ENCODE measurements around the gene SPAG6. TPM values are rescaled to one million over a fixed set of nuclear protein-coding genes. Genes with fewer than 3 reads are reported as not detected.
"Not testable (repeated sequence)": the region's sequence is repeated elsewhere in the genome, so short reads cannot be mapped to it uniquely, and the experiment has no call there.

SPAG6 gene
- polyA plus RNA-seq, 1 donor = 6.5 TPM

DNA sequence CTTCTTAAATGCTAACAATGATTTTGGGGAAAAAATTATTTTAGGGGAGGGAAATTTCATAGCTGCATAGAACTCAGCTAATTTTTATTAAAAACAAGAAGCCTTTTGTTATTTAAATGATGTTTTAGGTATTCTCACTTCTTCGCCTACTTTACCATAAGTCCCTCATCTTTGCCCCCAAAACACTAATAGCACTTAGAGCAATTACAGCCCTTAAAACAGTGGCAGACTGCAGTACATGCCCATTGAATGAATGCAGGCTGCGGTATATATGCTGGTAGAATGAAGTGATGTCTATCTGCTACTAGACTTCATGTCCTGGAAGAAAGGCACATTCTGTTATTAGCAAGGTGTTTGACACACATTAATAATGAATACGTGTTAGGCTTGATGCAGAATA, 2.9 kb upstream of the SPAG6 start:
- no peak for DNase-seq

GRCh38 chr10:22343731-22344130, 1.6 kb upstream of the SPAG6 start:
- DNase-seq = no peak

DNA sequence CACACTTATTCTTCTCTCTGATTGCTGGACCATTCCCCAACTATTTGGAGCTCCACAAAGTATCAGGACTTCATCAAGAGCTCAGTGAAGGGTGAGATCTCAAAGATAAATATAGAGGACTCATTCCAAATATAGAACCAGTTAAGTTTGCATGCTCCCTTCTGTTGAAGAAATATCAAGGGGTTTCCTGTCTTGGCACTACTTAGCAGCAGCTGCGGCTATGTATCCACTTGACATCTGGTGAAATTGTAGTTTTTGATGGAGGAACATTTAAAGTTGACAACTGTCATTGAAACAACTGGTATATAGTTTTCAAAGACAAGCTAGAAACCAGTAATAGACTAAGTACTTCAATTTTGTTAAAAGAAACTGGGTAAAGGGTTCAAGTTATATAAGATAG, 1.0 kb upstream of the SPAG6 start:
- no peak for DNase-seq

DNA sequence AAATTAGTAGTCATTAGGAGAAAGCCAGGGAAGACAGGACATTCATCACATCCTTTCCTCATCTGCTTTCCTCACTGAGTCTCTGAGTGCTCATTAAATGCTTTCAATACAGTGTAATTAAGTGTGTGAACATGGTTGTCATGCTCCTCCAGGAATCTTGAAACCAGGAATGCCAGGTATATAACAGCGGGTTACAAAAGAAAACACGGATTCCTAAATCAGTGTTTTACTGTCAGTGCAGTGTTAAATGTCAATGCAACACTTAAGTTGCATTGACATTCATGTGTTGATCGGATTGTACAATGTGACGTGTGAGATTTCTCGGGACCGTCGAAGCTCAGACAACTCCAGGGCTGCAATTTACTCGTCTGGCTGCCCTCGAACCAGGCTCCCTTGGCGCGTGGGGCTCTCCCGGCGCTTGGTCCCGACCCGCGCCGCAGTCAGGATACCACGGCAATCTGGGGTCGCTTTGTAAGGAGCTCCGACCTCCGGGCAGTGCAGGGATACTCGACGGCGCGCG, 455 bp upstream of the SPAG6 start:
- no peak for DNase-seq

DNA sequence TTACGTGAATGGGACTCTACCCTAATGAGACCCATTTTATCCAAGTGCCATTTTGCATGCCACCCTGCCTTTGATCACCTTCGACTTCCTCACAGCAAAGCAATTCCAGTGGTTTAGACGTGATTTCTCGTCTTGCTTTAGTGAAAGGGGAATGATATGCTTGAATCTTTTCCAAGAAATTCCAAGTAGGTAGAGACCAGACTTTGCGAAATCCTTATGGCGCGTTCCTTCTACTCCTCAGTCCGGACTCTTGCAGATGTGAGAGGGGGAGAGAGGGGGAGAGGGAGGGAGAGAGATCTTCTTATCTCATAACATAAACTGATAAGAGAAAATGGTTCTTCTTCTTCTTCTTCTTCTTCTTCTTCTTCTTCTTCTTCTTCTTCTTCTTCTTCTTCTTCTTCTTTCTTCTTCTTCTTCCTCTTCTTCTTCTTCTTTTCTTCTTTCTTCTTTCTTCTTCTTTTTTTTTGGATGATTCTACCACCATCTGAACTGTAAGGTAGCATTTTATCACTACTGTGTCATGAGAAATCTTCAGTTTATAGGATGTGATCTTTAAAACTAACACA, 883 bp downstream of the SPAG6 start:
- no peak for DNase-seq

DNA sequence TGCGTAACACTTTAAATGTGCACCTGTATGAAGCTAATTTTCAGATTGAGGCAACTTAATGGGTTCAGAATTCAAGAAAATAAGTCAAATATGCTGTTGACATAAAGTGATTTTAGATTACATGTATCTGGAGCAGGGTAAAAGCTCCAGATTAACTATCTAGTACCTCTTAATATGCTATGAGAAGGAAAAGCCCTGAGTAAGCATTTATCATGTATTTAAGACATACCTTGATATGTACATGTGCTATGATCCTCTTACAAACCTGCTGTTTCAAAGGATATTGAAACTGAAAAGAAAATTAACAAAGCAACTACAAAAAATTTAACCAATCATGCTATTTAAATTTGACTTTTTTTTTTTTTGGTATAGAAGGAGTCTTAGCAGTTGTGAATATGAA, 4.5 kb downstream of the SPAG6 start:
- no peak for DNase-seq

GRCh38 chr10:22351131-22351703, 5.9 kb downstream of the SPAG6 start:
- DNase-seq = no peak

- no peak for DNase-seq
These were observed 11.1 kb downstream of the SPAG6 start for GRCh38 chr10:22356324-22356873.

- DNase-seq = not testable (repeated sequence)
These were observed 12.5 kb downstream of the SPAG6 start for GRCh38 chr10:22357770-22358169.

DNA sequence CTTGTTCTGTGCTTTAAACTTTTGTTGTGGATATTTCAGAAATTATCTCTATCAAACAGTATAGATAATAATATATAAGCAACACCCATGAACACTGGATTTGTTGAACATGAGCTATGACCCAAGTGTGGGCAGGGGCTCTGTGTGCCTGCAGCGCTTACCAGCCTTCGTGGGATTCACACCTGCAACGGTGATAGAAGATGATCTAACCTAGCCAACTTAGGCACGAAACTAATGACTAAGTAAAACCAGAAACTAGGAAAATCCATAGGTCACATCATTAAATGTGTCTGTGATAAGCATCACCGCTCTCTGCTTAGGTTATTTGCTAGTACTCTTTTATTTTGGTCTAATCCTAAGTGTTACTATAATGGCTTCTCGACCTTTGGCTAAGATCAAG, 18.0 kb downstream of the SPAG6 start:
- DNase-seq = no peak

DNA sequence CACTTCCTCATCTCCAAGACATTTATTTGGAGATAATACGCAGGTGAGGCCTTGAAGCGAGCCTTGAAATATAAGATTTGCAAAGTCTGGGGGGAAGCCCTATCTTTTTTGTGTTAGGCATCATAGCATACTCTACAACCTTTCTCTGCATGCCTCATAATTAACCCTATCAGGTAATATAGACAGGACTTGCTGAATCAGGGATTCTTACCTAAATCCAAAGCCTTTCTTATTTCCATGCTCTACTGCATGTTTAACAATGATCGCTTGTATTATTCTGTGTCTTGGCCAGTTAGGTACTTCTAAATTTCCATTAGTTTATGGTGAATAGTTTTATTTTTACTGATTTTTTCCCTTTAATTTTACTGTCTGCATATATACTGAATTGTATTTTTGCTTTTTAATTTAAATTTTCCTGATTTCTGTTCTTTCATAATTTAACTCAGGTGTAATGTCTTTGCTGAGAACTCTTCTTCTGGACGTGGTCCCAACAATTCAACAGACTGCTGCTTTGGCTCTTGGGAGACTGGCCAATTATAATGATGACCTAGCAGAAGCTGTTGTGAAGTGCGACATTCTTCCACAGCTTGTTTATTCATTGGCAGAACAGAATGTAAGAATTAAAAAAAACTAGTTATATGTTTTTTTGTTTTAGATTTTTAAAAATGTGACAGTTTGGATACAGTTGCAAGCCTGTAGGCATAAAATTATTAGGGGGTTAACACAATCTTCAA, 19.3 kb downstream of the SPAG6 start:
- no peak for DNase-seq

GRCh38 chr10:22365233-22365632, 19.9 kb downstream of the SPAG6 start:
- DNase-seq = no peak

GRCh38 chr10:22365644-22366434, 20.5 kb downstream of the SPAG6 start:
- no peak for DNase-seq

- DNase-seq = no peak
These were observed 21.1 kb downstream of the SPAG6 start for GRCh38 chr10:22366435-22366703.

DNA sequence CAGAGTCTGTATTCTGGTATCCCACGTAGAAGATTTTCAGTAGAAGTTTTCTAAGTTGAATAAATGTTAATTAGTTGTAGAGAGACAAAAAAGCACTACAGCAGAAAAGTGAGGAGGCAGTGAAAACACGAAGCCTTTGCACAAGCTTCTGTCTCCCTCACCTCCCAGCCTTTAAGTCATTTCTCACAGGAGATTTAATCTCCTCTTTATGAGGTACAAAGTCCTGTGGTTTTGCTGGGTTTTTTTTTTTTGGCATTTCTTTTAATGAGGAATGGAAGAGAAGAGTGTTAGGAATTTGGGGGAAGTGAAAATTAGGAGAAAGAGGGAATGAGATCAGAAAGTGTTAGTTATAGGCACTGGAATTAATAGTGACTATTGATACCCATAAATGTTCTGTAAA, 21.5 kb downstream of the SPAG6 start:
- no peak for DNase-seq

- no peak for DNase-seq
These were observed 22.2 kb downstream of the SPAG6 start for GRCh38 chr10:22367471-22367870.

DNA sequence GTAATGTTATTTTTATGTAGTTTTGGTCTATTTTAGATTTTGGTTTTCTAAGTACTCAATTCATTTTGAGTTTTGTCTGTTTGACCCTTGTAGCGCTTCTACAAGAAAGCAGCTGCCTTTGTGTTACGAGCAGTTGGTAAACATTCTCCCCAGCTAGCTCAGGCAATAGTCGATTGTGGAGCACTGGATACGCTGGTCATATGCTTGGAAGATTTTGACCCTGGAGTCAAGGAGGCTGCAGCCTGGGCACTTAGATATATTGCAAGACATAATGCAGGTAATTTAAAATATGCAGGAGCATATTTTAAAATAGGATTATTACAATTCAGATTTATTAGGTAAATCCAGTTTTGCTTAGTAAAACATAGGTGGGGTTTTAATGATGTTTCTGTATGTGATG, 23.1 kb downstream of the SPAG6 start:
- no peak for DNase-seq

DNA sequence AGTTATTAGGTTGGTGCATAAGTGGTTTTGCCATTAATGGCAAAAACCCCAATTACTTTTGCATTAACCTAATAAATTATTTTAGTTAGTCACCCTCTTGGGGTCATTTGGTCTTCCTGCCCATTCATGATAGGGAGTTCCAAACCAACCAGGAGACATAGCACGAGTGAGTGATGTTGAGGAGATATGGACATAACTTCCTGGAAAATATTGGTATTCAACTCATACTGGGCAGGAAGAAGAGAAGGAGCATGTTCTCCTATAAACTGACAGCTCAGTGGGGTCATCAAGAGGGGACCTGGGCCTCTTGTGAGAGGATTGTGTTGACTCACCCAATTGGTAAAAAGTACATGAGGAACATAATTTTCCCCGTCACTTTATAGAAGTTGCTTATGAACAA, 23.7 kb downstream of the SPAG6 start:
- DNase-seq = no peak

DNA sequence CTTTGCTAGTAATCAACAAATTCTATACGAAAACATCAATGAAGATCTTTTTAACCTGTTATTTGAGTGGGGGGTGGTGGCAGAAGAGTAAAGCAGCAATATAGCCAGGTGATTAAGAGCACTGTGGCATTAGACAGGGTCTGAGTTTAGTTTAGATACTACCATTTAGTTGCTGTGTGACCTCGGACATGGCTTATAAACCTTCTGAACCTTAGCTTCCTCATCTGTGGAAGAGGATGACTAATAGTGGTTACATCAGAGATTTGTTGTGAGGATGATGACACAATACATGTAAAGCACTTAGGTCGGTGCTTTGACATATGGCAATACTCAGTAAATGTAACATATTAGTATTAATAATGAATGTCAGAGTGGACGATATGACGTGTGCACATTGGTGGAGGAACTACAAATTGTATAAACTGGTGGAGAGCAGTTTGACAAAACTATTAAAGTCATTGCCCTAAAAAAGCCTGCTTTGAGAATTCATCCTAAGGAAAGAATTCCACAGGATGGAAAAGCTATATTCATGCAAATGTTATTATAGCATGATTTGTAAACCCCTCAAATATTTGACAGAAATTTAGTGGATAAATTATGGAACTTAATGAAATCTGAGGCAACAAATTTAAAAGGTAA, 24.3 kb downstream of the SPAG6 start:
- DNase-seq = no peak

GRCh38 chr10:22370320-22370719, 25.0 kb downstream of the SPAG6 start:
- no peak for DNase-seq

DNA sequence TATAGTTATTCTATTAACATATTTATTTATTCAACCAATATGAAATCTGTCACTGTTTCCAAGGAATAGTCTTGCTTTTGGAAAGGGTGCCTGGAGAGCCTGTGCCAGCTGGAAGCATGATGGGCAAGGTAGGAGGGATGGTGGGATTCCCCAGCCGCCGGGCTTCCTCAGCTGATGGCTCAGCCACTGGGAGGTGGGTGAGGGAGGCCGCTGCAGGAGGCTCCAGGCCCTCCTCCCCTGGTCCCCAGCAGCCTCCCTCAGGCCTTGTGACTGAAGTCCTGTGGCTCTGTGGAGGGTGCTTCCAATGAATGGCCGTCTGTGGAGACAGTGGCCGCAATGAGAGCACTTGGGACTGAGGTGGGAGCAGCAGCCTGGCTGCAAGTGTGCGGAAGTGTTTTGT, 27.0 kb downstream of the SPAG6 start:
- no peak for DNase-seq

DNA sequence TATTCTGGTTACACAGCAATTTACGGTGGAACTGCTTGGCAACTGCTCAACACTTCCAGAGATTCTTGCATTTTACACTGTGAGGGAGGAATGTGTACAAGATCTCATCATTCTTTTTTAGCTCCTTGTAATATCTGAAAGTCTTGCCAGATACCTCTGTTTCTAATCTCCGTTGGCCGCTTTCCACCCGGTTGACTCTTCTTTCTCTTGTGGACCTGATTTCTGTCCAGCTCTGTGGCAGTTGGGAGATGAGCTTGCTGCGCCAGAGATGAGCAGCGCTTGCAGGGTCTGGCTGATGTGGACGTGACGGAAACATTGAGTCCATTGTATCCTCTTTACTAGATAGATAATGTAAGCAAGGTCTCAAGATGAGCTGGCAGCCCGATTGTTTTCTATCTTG, 27.6 kb downstream of the SPAG6 start:
- DNase-seq = no peak

Measured in hindlimb muscle (tissue), 1 donor.